HEK293 (cell line): Measurements from ENCODE around the gene CTBP2.
A peak's percentile ranks its signal among the peaks of the same experiment; 100 is the strongest.

Experiments used
- CTCF ChIA-PET: fragments of 350-600 bp; formaldehyde crosslinking; extraction: SDS; loops from one replicate; lab custom pipeline; 2021; ENCODE audit warnings: antibody characterized with exemption; lab: Yijun Ruan, JAX
- POLR2A ChIA-PET: fragments of 300-600 bp; formaldehyde crosslinking; extraction: SDS; loops from one replicate; lab custom pipeline; 2020; ENCODE audit warnings: antibody characterized with exemption, inconsistent platforms; lab: Yijun Ruan, JAX
- H3K27ac ChIP-seq: fragments of 200-500 bp; sonication (Bioruptor generic); 2 replicates; pipeline ENCODE4 v1.5.1; 2014; ENCODE audit warnings: low read depth, low read length, control low read depth, inconsistent platforms; ENCODE audit errors: extremely low read depth
- H3K36me3 ChIP-seq, 2 experiments: fragments of 200-500 bp in 1 of 2; sonication (Bioruptor generic) in 1 of 2; 1 replicate in 1 of 2; 2 replicates in 1 of 2; pipeline ENCODE4 v1.5.1; 2014 to 2017; ENCODE audit warnings: inconsistent platforms in 2 of 2, low read length in 2 of 2; ENCODE audit not compliant: control insufficient read depth in 2 of 2, insufficient read depth in 1 of 2
- H3K4me1 ChIP-seq: fragments of 200-500 bp; sonication (Bioruptor generic); 2 replicates; pipeline ENCODE4 v1.5.1; 2014; ENCODE audit warnings: mild to moderate bottlenecking, low read length, inconsistent platforms; ENCODE audit not compliant: control insufficient read depth, insufficient read depth
- H3K4me3 ChIP-seq: 2 replicates; pipeline ENCODE4 v1.5.1; 2011; ENCODE audit warnings: low read depth, mild to moderate bottlenecking, control low read depth, low read length, moderate library complexity
- H3K9me3 ChIP-seq: fragments of 200-500 bp; sonication (Bioruptor generic); 2 replicates; pipeline ENCODE4 v1.5.1; 2014; ENCODE audit warnings: low read depth, low read length, inconsistent platforms; ENCODE audit not compliant: control insufficient read depth, insufficient read depth
- FEZF1 ChIP-seq: fragments of 450-650 bp; formaldehyde crosslinking; IDR thresholded peaks from 2 replicates; pipeline ENCODE4 v1.5.1; 2016; ENCODE audit warnings: missing biosample characterization, missing genetic modification characterization
- HOXD13 ChIP-seq: sonication (generic); formaldehyde crosslinking; IDR thresholded peaks from 2 replicates; pipeline ENCODE4 v1.8.0; 2022; ENCODE audit warnings: missing genetic modification reagents, borderline replicate concordance
- IKZF3 ChIP-seq: fragments of 450-650 bp; IDR thresholded peaks from 2 replicates; pipeline ENCODE4 v1.5.0; 2018; ENCODE audit warnings: missing biosample characterization, mild to moderate bottlenecking, missing genetic modification characterization, moderate library complexity
- KLF1 ChIP-seq: fragments of 450-650 bp; formaldehyde crosslinking; IDR thresholded peaks from 2 replicates; pipeline ENCODE4 v1.5.1; 2016; ENCODE audit warnings: missing biosample characterization, missing genetic modification characterization
- KLF10 ChIP-seq: fragments of 450-650 bp; IDR thresholded peaks from 2 replicates; pipeline ENCODE4 v1.5.1; 2018; ENCODE audit warnings: missing biosample characterization, mild to moderate bottlenecking, missing genetic modification characterization
- KLF7 ChIP-seq: fragments of 450-650 bp; formaldehyde crosslinking; IDR thresholded peaks from 2 replicates; pipeline ENCODE4 v1.5.1; 2016; ENCODE audit warnings: missing biosample characterization, missing genetic modification characterization, borderline replicate concordance
- KLF9 ChIP-seq: fragments of 450-650 bp; formaldehyde crosslinking; IDR thresholded peaks from 2 replicates; pipeline ENCODE4 v1.5.1; 2016; ENCODE audit warnings: missing biosample characterization, missing genetic modification characterization, low read depth
- WT1 ChIP-seq: fragments of 450-650 bp; formaldehyde crosslinking; IDR thresholded peaks from 2 replicates; pipeline ENCODE4 v1.5.1; 2016; ENCODE audit warnings: missing biosample characterization, missing genetic modification characterization
- YY1 ChIP-seq: fragments of 450-650 bp; formaldehyde crosslinking; IDR thresholded peaks from 2 replicates; pipeline ENCODE4 v1.5.1; 2018; ENCODE audit warnings: missing biosample characterization, missing genetic modification characterization
- ZBTB10 ChIP-seq: fragments of 450-650 bp; formaldehyde crosslinking; IDR thresholded peaks from 2 replicates; pipeline ENCODE4 v1.5.1; 2016; ENCODE audit warnings: missing biosample characterization, missing genetic modification characterization
- ZEB2 ChIP-seq: fragments of 450-650 bp; formaldehyde crosslinking; IDR thresholded peaks from 2 replicates; pipeline ENCODE4 v1.5.1; 2016; ENCODE audit warnings: missing biosample characterization, missing genetic modification characterization
- ZFP41 ChIP-seq: fragments of 450-650 bp; formaldehyde crosslinking; IDR thresholded peaks from 2 replicates; pipeline ENCODE4 v1.5.1; 2016; ENCODE audit warnings: missing biosample characterization, missing genetic modification characterization, borderline replicate concordance
- ZNF112 ChIP-seq: fragments of 450-650 bp; formaldehyde crosslinking; IDR thresholded peaks from 2 replicates; pipeline ENCODE4 v1.5.0; 2017; ENCODE audit warnings: missing biosample characterization, missing genetic modification characterization
- ZNF146 ChIP-seq: fragments of 450-650 bp; formaldehyde crosslinking; IDR thresholded peaks from 2 replicates; pipeline ENCODE4 v1.5.1; 2016; ENCODE audit warnings: missing biosample characterization, missing genetic modification characterization
- ZNF155 ChIP-seq: fragments of 450-650 bp; formaldehyde crosslinking; IDR thresholded peaks from 2 replicates; pipeline ENCODE4 v1.5.1; 2016; ENCODE audit warnings: missing biosample characterization, missing genetic modification characterization
- ZNF174 ChIP-seq: fragments of 450-650 bp; formaldehyde crosslinking; IDR thresholded peaks from 2 replicates; pipeline ENCODE4 v1.5.0; 2017; ENCODE audit warnings: missing biosample characterization, mild to moderate bottlenecking, missing genetic modification characterization
- ZNF23 ChIP-seq: fragments of 450-650 bp; formaldehyde crosslinking; IDR thresholded peaks from 2 replicates; pipeline ENCODE4 v1.5.1; 2016; ENCODE audit warnings: missing biosample characterization, missing genetic modification characterization, borderline replicate concordance
- ZNF335 ChIP-seq: fragments of 450-650 bp; formaldehyde crosslinking; conservative IDR thresholded peaks from 2 replicates; pipeline ENCODE4 v1.5.1; 2016; ENCODE audit warnings: missing biosample characterization, missing genetic modification characterization
- ZNF391 ChIP-seq: fragments of 450-650 bp; formaldehyde crosslinking; IDR thresholded peaks from 2 replicates; pipeline ENCODE4 v1.5.1; 2016; ENCODE audit warnings: low read depth, missing biosample characterization, missing genetic modification characterization, borderline replicate concordance
- ZNF394 ChIP-seq: fragments of 450-650 bp; formaldehyde crosslinking; IDR thresholded peaks from 2 replicates; pipeline ENCODE4 v1.5.1; 2016; ENCODE audit warnings: missing biosample characterization, missing genetic modification characterization, mild to moderate bottlenecking, moderate library complexity, borderline replicate concordance
- ZNF501 ChIP-seq: fragments of 450-650 bp; formaldehyde crosslinking; IDR thresholded peaks from 2 replicates; pipeline ENCODE4 v1.5.1; 2016; ENCODE audit warnings: missing biosample characterization, missing genetic modification characterization
- ZNF629 ChIP-seq: fragments of 450-650 bp; formaldehyde crosslinking; IDR thresholded peaks from 2 replicates; pipeline ENCODE4 v1.5.1; 2017; ENCODE audit warnings: missing biosample characterization, missing genetic modification characterization
- ZNF639 ChIP-seq: fragments of 450-650 bp; formaldehyde crosslinking; IDR thresholded peaks from 2 replicates; pipeline ENCODE4 v1.5.1; 2016; ENCODE audit warnings: missing biosample characterization, missing genetic modification characterization
- ZNF843 ChIP-seq: fragments of 450-650 bp; formaldehyde crosslinking; IDR thresholded peaks from 2 replicates; pipeline ENCODE4 v1.5.1; 2016; ENCODE audit warnings: missing biosample characterization, missing genetic modification characterization
- TF ChIP-seq, protein P1 (sequence below): fragments of 450-650 bp; formaldehyde crosslinking; IDR thresholded peaks from 2 replicates; pipeline ENCODE4 v1.5.1; 2016; ENCODE audit warnings: missing biosample characterization, missing genetic modification characterization
- TF ChIP-seq, protein P2 (sequence below): fragments of 450-650 bp; formaldehyde crosslinking; IDR thresholded peaks from 2 replicates; pipeline ENCODE4 v1.5.1; 2016; ENCODE audit warnings: missing biosample characterization, missing genetic modification characterization
- TF ChIP-seq, protein P3 (sequence below): fragments of 450-650 bp; formaldehyde crosslinking; IDR thresholded peaks from 2 replicates; pipeline ENCODE4 v1.5.1; 2016; ENCODE audit warnings: missing biosample characterization, missing genetic modification characterization

Gene CTBP2

GRCh38 chr10:125023862-125024496, 136.4 kb downstream of the CTBP2 start:
- peaks cover 0 to 32% of the 10 kb centered on the region in 2 experiments; a peak in 1 of 3 replicates for H3K36me3 ChIP-seq
- ChIA-PET POLR2A (no interaction called here), CTCF (interaction anchor here (1.1 kb wide), 1 partner anchor 32 kb away, joined by 3 read pairs; no protein-coding TSS in a partner anchor)
- H3K27ac ChIP-seq, result peak overlapping the region; percentile 83
- H3K9me3 ChIP-seq, result no peaks in the 10 kb centered on the region
- peaks cover 18% of the 10 kb centered on the region for H3K4me1 ChIP-seq
- no peak overlapping the region for H3K4me3 ChIP-seq
- TF ChIP-seq ZFP41, result no peak
- TF ChIP-seq ZNF335 (tag by site-specific recombination), result peak; percentile 89
- TF ChIP-seq, protein P1, sequence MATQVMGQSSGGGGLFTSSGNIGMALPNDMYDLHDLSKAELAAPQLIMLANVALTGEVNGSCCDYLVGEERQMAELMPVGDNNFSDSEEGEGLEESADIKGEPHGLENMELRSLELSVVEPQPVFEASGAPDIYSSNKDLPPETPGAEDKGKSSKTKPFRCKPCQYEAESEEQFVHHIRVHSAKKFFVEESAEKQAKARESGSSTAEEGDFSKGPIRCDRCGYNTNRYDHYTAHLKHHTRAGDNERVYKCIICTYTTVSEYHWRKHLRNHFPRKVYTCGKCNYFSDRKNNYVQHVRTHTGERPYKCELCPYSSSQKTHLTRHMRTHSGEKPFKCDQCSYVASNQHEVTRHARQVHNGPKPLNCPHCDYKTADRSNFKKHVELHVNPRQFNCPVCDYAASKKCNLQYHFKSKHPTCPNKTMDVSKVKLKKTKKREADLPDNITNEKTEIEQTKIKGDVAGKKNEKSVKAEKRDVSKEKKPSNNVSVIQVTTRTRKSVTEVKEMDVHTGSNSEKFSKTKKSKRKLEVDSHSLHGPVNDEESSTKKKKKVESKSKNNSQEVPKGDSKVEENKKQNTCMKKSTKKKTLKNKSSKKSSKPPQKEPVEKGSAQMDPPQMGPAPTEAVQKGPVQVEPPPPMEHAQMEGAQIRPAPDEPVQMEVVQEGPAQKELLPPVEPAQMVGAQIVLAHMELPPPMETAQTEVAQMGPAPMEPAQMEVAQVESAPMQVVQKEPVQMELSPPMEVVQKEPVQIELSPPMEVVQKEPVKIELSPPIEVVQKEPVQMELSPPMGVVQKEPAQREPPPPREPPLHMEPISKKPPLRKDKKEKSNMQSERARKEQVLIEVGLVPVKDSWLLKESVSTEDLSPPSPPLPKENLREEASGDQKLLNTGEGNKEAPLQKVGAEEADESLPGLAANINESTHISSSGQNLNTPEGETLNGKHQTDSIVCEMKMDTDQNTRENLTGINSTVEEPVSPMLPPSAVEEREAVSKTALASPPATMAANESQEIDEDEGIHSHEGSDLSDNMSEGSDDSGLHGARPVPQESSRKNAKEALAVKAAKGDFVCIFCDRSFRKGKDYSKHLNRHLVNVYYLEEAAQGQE (tag by site-specific recombination), result no peak
- TF ChIP-seq KLF9 (tag by site-specific recombination), result 0 out of 2 replicates have a peak, but pooled peaks have one; percentile 6
- peak; percentile 2; the same call in 1 of the 2 replicates for TF ChIP-seq KLF7 (tag by site-specific recombination)
- peak; percentile 54; the same call in 1 of the 2 replicates for TF ChIP-seq ZNF394 (tag by site-specific recombination)
- TF ChIP-seq FEZF1 (tag by site-specific recombination), result peak; percentile 96
- TF ChIP-seq ZNF391 (tag by site-specific recombination), result no peak
- TF ChIP-seq ZNF146 (tag by site-specific recombination), result no peak
- TF ChIP-seq ZNF639 (tag by site-specific recombination), result peak; percentile 63; the same call in 1 of the 2 replicates
- peak; percentile 90 for TF ChIP-seq ZNF843 (tag by site-specific recombination)
- TF ChIP-seq ZNF23 (tag by site-specific recombination), result no peak
- no peak for TF ChIP-seq ZNF174 (tag by site-specific recombination)
- TF ChIP-seq ZBTB10 (tag by site-specific recombination), result no peak
- TF ChIP-seq, protein P2, sequence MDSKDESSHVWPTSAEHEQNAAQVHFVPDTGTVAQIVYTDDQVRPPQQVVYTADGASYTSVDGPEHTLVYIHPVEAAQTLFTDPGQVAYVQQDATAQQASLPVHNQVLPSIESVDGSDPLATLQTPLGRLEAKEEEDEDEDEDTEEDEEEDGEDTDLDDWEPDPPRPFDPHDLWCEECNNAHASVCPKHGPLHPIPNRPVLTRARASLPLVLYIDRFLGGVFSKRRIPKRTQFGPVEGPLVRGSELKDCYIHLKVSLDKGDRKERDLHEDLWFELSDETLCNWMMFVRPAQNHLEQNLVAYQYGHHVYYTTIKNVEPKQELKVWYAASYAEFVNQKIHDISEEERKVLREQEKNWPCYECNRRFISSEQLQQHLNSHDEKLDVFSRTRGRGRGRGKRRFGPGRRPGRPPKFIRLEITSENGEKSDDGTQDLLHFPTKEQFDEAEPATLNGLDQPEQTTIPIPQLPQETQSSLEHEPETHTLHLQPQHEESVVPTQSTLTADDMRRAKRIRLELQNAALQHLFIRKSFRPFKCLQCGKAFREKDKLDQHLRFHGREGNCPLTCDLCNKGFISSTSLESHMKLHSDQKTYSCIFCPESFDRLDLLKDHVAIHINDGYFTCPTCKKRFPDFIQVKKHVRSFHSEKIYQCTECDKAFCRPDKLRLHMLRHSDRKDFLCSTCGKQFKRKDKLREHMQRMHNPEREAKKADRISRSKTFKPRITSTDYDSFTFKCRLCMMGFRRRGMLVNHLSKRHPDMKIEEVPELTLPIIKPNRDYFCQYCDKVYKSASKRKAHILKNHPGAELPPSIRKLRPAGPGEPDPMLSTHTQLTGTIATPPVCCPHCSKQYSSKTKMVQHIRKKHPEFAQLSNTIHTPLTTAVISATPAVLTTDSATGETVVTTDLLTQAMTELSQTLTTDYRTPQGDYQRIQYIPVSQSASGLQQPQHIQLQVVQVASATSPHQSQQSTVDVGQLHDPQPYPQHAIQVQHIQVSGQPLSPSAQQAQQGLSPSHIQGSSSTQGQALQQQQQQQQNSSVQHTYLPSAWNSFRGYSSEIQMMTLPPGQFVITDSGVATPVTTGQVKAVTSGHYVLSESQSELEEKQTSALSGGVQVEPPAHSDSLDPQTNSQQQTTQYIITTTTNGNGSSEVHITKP, result peak; percentile 79
- peak; percentile 43 for TF ChIP-seq WT1 (tag by site-specific recombination)
- TF ChIP-seq ZNF112, result no peak
- no peak for TF ChIP-seq YY1 (tag by site-specific recombination)
- TF ChIP-seq, protein P3, sequence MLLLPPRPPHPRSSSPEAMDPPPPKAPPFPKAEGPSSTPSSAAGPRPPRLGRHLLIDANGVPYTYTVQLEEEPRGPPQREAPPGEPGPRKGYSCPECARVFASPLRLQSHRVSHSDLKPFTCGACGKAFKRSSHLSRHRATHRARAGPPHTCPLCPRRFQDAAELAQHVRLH (tag by site-specific recombination), result peak; percentile 82
- 0 out of 2 replicates have a peak, but pooled peaks have one; percentile 45 for TF ChIP-seq ZNF629 (tag by site-specific recombination)
- TF ChIP-seq KLF1, result peak; percentile 95
- TF ChIP-seq ZEB2 (tag by site-specific recombination), result peak; percentile 88
- 0 out of 2 replicates have a peak, but pooled peaks have one; percentile 44 for TF ChIP-seq ZNF501 (tag by site-specific recombination)
- TF ChIP-seq HOXD13 (CRISPR knock-in tag), result no peak
- no peak for TF ChIP-seq ZNF155 (tag by site-specific recombination)
- peak; percentile 83 for TF ChIP-seq KLF10 (tag by site-specific recombination)
- TF ChIP-seq IKZF3, result peak; percentile 30
